ENCODE measurements around the gene ARID1B.

DNA sequence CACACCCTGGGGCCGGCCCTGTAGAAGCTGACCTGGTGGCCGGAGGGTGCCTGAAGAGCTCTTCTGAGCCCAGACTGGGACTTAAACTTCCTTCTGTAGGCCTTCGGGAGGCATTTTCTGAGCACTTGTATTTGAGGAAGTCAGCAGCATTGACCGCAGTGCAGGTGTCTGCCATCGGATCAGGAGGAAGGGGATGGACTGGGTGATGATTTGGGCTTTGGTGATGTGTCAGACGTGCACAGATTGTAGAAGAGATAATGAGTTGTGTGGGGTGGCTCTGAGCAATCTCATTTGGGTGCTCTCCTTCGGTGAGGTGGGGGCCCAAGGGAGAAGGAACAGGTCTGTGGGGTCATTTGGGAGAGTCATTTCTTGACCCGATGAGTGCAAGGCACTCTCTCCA lies 150.9 kb downstream of the ARID1B start:
- TF ChIP-seq, protein P1, sequence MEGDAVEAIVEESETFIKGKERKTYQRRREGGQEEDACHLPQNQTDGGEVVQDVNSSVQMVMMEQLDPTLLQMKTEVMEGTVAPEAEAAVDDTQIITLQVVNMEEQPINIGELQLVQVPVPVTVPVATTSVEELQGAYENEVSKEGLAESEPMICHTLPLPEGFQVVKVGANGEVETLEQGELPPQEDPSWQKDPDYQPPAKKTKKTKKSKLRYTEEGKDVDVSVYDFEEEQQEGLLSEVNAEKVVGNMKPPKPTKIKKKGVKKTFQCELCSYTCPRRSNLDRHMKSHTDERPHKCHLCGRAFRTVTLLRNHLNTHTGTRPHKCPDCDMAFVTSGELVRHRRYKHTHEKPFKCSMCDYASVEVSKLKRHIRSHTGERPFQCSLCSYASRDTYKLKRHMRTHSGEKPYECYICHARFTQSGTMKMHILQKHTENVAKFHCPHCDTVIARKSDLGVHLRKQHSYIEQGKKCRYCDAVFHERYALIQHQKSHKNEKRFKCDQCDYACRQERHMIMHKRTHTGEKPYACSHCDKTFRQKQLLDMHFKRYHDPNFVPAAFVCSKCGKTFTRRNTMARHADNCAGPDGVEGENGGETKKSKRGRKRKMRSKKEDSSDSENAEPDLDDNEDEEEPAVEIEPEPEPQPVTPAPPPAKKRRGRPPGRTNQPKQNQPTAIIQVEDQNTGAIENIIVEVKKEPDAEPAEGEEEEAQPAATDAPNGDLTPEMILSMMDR (conservative IDR thresholded peaks at IDR 0.05; ENCODE audit: low read length), result no peak
- TF ChIP-seq EZH2phosphoT487 (IDR thresholded peaks at IDR 0.05; ENCODE audit: borderline replicate concordance, low read depth, low read length), result no peak

Data from OCI-LY7 (cell line).